IPS-18a (cell line): Measurements from ENCODE around the gene CNBP.
A peak's percentile ranks its signal among the peaks of the same experiment; 100 is the strongest.
"Not testable (repeated sequence)": the region's sequence is repeated elsewhere in the genome, so short reads cannot be mapped to it uniquely, and the experiment has no call there.

Experiments
- H3K27ac ChIP-seq: one replicate; pipeline ENCODE4 v1.5.1; 2013; ENCODE audit warnings: low read length
- H3K27me3 ChIP-seq: one replicate; pipeline ENCODE4 v1.6.1; 2013; ENCODE audit warnings: mild to moderate bottlenecking, low read length; ENCODE audit not compliant: control insufficient read depth, insufficient read depth
- H3K36me3 ChIP-seq: one replicate; pipeline ENCODE4 v1.6.1; 2013; ENCODE audit warnings: low read depth, low read length; ENCODE audit not compliant: control insufficient read depth
- H3K4me1 ChIP-seq: one replicate; pipeline ENCODE4 v1.6.1; 2013; ENCODE audit warnings: low read depth, low read length; ENCODE audit not compliant: control insufficient read depth
- H3K4me3 ChIP-seq: one replicate; pipeline ENCODE4 v1.5.1; 2013; ENCODE audit warnings: low read length
- H3K9ac ChIP-seq: one replicate; pipeline ENCODE4 v1.6.1; 2013; ENCODE audit warnings: mild to moderate bottlenecking, low read length, moderate library complexity
- H3K9me3 ChIP-seq: one replicate; pipeline ENCODE4 v1.6.1; 2013; ENCODE audit warnings: low read depth, low read length; ENCODE audit not compliant: control insufficient read depth

CNBP gene

DNA sequence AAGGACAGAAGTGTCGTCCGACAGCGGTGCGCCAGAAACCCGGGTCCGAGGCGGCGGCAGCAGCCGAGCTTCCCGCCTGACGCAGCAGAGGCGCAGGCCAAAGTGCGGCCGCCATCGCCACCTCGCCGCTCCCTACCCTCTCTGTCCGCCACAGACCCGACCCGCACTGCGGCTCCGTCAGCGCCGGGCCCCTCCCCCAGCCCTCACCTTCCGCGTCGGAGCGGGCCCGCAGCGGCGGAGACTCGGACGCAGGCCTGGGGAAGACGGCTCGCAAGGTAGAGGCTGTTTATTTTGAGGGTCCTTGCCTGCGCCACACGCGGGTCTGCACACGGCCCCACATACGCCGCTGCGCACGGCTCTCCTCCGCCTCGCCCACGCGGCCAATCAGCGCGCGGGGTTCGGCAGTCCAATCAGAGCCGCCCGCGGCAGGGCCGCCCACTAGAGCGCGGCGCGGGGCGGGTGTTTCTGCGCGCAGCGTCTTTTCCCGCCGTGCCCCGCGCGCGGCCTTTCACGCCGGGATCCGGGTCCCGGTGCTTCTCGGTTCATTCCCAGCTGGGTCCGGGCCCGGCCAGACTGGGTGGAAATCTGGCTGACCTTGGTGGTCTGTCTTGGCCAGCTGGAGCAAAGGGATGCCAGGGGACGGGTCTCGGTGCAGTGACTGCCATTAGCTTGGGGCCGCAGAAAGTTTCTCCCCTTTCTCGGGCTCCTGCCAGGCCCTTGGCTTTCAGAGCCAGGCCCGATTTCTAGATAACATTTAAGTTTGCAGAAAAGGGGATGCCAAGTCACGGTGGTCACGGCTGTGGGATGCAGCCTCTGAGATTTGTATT is at the start of gene CNBP:
TSS of gene CNBP (minus strand) at position 328 of the 827 bp plus-strand sequence. CDS start 12,139 bp downstream, outside the sequence.
- Histone ChIP-seq H3K9ac (peak within 1 kb of the TSS; percentile 100), H3K4me1 (peaks cover 9% of the 10 kb centered on the region), H3K27ac (peak within 1 kb of the TSS; percentile 96), H3K9me3 (no peaks in the 10 kb centered on the region), H3K36me3 (peaks cover 17% of the 10 kb centered on the region), H3K27me3 (no peaks in the 10 kb centered on the region), H3K4me3 (peak within 1 kb of the TSS; percentile 97)

DNA sequence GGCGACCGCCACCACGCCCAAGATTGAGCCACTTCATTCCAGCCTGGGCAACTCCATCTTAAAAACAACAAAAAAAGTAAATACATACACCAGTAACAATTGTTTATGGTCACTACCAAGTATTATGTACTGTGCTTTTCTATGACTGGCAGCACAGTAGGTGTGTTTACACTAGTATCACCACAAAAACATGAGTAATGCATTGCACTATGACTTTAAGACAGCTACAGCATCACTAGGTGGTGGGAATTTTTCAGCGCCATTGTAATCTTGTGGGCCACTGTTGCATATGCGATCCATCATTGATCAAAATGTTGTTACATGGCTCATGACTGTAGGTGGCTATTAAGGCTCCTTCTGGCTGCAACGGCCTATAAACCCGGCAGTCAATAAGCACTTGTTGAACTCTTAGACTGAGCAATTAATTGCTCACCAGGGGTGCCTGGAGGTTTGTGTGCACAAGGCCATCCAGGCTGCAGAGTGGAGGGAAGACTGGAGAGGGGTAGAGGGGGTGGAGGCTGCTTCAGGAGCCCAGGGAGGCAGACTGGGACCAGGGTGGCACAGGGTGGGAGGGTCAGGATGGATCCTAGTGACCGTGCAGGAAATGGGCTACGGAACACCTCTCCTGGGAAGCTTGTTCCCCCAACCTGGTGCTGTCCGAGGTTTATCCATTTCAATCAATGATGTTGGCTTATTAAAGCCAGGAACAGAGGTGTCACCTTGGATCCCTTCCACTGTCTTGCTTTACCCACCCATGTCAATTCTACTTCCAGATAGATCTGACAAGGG is 47.8 kb upstream of the CNBP start:
- Histone ChIP-seq H3K27me3 (no peaks in the 10 kb centered on the region), H3K9ac (no peak overlapping the region), H3K9me3 (no peaks in the 10 kb centered on the region), H3K27ac (no peak overlapping the region), H3K4me3 (no peak overlapping the region), H3K36me3 (no peaks in the 10 kb centered on the region), H3K4me1 (peaks cover 7% of the 10 kb centered on the region)

DNA sequence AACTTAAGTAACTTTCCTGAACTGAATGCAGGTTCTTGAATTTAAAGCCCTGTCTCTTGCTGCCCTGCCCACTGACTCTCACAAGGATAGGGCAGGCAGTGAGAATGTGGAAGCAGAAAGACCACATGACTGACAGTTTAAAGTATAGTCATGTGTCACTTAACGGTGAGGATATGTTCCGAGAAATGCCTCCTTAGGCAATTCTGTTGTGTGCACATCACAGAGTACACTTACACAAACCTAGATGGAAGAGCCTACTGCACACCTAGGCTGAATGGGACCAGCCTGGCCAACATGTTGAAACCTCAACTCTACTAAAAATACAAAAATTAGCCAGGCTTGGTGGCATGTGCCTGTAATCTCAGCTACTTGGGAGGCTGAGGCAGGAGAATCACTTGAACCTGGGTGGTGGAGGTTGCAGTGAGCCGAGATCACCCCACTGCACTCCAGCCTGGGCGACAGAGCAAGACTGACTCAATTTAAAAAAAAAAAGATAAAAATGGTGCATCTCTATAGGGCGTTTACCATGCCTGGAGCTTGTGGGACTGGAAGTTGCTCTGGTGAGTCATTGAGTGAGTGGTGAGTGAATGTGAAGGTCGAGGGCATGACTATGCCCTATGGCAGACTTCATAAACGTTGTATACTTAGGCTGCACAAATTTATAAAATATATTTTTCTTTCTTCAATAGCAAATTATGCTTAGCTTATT is 46.8 kb upstream of the CNBP start:
- no peaks in the 10 kb centered on the region for H3K36me3 ChIP-seq
- peaks cover 7% of the 10 kb centered on the region for H3K4me1 ChIP-seq
- H3K9me3 ChIP-seq, result no peaks in the 10 kb centered on the region
- H3K9ac ChIP-seq, result no peak overlapping the region
- H3K4me3 ChIP-seq, result no peak overlapping the region
- H3K27ac ChIP-seq, result no peak overlapping the region
- H3K27me3 ChIP-seq, result no peaks in the 10 kb centered on the region

DNA sequence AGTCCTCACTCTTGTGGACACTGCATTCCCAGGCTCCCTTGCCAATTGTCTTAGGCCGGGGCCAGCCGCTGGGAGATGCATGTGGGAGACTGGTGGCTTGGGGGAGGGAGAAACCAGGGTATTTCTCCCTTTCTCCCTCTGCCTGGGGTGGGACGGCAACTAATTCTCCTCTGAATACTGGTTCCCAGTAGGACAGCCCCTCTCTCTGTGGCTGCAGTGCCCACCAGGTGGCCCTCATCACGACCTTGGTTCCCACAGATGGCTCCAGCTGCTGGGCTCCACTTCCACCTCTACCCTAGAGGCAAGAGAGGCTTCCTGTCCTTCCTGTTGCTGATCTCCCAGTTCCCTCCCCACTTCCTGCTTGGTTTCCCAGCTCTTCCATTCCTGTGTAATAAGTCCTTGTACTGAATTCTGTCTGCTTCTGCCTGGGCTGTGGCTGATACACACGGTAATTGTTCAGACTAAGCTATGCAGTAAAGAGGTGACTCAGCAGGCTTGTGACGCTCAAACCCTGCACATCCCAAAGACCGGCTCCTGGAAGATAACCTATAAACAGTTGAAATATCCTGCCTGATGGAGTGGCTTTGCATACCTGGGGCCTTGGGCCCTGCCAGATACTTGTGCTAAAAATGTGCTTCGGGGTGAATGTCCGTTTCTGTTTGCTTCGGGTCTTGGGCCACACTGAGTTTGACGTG is 45.3 kb upstream of the CNBP start:
- no peak overlapping the region for H3K9ac ChIP-seq
- no peaks in the 10 kb centered on the region for H3K36me3 ChIP-seq
- H3K27ac ChIP-seq, result peak overlapping the region; percentile 26
- peaks cover 7% of the 10 kb centered on the region for H3K4me1 ChIP-seq
- no peaks in the 10 kb centered on the region for H3K9me3 ChIP-seq
- no peaks in the 10 kb centered on the region for H3K27me3 ChIP-seq
- H3K4me3 ChIP-seq, result peak overlapping the region; percentile 5

DNA sequence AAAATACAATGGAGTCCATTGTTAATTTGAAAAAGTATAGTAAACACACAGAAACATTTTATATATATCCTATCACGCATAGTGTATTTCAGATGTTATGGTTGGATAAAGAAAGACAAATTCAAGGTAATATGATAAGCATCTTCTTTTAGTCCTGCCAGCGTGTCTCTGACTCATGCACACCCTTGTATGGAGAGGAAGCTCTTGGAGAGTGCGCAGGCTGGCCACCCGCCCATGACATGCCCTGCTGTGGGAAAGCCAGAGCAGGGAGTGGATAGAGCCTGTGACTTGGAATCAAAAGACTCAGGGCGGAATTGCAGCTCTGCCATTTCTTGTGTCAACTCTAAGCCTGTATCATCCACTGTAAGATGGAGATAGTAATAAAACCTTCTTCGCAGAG is 42.7 kb upstream of the CNBP start:
- peaks cover 7% of the 10 kb centered on the region for H3K4me1 ChIP-seq
- H3K27ac ChIP-seq, result no peak overlapping the region
- H3K9ac ChIP-seq, result no peak overlapping the region

DNA sequence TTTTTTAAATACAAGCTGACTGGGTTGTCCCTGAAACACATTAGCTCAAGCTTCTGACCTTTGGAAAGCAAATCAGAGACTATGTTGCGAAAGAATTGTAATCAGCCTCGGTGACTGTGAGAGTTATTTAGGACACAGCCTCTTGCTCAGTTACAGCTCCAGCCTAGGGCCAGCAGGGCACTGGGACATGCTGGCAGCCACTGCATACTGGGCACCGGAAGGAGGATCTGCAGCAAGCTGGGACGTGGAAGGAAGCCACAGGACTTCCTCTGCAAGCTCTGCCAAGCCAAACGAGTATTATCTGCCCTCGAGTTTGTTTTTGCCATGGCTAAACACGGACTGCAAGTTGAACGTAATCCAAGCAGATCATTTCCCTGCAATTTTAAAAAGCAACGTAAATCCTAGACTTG is 41.3 kb upstream of the CNBP start:
- no peaks in the 10 kb centered on the region for H3K9me3 ChIP-seq
- no peak overlapping the region for H3K9ac ChIP-seq
- H3K36me3 ChIP-seq, result no peaks in the 10 kb centered on the region
- H3K4me1 ChIP-seq, result peaks cover 7% of the 10 kb centered on the region
- no peak overlapping the region for H3K4me3 ChIP-seq
- H3K27me3 ChIP-seq, result no peaks in the 10 kb centered on the region
- H3K27ac ChIP-seq, result no peak overlapping the region

More for the DNA sequence above, 42.7 kb upstream of the CNBP start:
- Histone ChIP-seq H3K4me3 (no peak overlapping the region), H3K36me3 (no peaks in the 10 kb centered on the region), H3K9me3 (no peaks in the 10 kb centered on the region), H3K27me3 (no peaks in the 10 kb centered on the region)

DNA sequence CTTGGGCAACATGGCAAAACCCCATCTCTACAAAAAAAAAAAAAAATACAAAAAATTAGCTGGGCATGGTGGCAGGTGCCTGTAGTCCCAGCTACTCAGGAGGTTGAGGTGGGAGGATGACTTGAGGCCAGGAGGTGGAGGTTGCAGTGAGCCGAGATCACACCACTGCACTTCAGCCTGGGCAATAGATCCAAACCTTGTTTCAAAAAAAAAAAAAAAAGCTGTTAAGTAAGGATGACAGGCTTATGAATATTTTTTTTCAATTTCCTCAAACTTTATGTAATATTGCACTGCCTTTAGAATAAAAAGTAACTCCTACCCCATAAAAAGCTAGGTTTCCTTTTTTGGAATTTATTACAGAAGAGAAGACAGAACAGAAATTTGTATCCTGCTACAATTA is 40.7 kb upstream of the CNBP start:
- H3K27me3 ChIP-seq, H3K9ac ChIP-seq, H3K36me3 ChIP-seq, H3K9me3 ChIP-seq, H3K27ac ChIP-seq, H3K4me3 ChIP-seq, H3K4me1 ChIP-seq: not testable (repeated sequence)

DNA sequence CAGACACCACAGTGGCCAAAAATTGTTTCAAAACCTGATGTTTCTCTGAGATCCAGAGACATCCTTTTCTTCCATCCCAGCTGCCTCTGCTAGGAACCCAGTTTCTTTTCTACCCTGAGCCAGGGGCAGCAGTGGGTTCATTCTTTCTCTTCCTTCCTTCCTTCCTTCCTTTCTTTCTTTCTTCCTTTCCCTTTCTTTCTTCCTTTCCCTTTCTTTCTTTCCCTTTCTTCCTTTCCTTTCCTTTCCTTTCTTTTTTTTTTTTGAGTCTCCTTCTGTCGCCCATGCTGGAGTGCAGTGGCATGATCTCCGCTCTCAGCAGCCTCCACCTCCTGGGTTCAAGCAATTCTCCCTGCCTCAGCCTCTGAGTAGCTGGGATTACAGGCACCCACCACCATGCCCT is 35.0 kb upstream of the CNBP start:
- Histone ChIP-seq H3K9me3 (no peaks in the 10 kb centered on the region), H3K9ac (no peak overlapping the region), H3K4me3 (no peak overlapping the region), H3K27me3 (no peaks in the 10 kb centered on the region), H3K4me1 (no peaks in the 10 kb centered on the region), H3K36me3 (no peaks in the 10 kb centered on the region), H3K27ac (no peak overlapping the region)

DNA sequence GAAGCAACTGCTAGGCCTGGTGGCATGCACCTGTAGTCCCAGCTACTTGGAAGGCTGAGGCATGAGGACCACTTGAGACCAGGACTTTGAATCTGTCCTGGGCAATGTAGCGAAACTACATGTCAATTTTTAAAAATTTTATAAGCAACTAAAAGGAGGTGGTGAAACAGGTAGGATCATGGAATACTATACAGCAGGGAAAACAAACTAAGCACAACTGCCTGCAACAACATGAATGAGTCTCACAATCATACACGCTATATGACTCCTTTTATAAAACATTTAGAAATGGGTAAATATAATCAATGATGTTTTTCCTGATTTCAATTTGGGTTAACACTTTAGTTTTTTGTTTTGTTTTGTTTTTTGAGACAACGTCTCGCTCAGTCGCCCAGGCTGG is 29.5 kb upstream of the CNBP start:
- Histone ChIP-seq H3K4me3 (no peak overlapping the region), H3K4me1 (no peaks in the 10 kb centered on the region), H3K9ac (no peak overlapping the region), H3K27ac (no peak overlapping the region), H3K36me3 (no peaks in the 10 kb centered on the region), H3K9me3 (no peaks in the 10 kb centered on the region), H3K27me3 (no peaks in the 10 kb centered on the region)

DNA sequence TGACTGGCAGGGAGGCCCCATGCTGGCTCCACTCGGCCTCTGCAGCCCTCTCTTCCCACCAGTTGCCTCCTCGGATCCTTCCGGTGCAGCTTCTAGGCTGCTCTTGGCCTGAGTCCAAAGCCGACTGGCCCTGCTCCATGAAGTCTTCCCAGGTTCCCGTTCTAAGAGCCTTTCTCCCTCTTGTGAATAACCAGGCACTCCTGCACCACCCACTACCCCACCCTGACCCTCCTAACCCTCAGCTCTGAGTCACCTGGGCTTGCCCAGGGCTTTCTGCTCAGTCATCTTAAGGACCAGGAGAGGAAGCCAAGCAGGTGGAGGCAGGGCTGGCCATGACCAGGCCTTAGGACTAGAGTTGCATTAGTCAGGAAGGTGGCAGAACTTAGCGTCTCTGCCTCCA is 28.1 kb upstream of the CNBP start:
- H3K4me1 ChIP-seq, result no peaks in the 10 kb centered on the region
- H3K4me3 ChIP-seq, result no peak overlapping the region
- H3K27ac ChIP-seq, result no peak overlapping the region
- H3K27me3 ChIP-seq, result no peaks in the 10 kb centered on the region
- no peaks in the 10 kb centered on the region for H3K36me3 ChIP-seq
- H3K9me3 ChIP-seq, result no peaks in the 10 kb centered on the region
- no peak overlapping the region for H3K9ac ChIP-seq

DNA sequence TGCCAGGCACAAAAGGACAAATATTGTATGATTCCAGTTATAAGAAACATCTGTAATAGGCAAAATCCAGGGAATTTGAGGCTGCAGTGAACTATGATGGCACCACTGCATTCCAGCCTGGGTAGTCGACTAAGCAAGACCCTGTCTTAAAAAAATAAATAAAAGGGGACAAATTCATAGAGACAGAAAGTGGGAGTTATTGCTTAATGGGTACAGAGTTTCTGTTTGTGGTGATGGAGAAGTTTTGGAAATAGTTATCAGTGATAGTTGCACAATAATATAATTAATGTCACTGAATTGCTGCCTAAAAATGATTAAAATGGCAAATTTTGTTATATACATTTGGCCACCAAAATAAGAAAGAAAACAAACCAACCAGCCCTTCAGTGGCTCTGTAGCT is 27.6 kb upstream of the CNBP start:
- H3K9me3 ChIP-seq, result no peaks in the 10 kb centered on the region
- H3K36me3 ChIP-seq, result no peaks in the 10 kb centered on the region
- no peaks in the 10 kb centered on the region for H3K27me3 ChIP-seq
- H3K4me3 ChIP-seq, result no peak overlapping the region
- H3K9ac ChIP-seq, result no peak overlapping the region
- H3K27ac ChIP-seq, result no peak overlapping the region
- no peaks in the 10 kb centered on the region for H3K4me1 ChIP-seq
